ENCODE measurements around the gene DNAH6.

DNA sequence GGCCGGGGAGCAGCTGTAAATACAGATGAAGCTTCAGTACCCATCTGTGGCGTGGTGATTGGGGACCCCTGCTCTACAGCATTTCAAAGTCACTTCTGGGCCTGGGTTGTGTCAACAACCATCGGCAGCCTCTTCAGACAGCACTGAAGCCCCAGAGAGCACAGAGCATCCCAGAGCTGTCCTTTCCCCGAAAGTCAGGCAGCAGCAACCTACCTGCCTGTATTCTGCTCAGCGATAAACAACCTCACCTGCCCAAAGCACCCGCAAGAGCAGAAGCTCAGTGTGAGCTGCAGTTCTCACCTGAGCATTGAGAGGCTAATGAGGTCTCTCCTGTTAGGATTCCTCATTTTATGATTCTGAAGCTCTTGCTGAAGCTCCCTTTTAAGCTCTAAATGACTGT is 345.2 kb downstream of the DNAH6 start:
- no peak for TF ChIP-seq CTCF (IDR thresholded peaks at IDR 0.05)
- no peak for TF ChIP-seq EP300 (IDR thresholded peaks at IDR 0.05)
- no peak for TF ChIP-seq POLR2AphosphoS5 (IDR thresholded peaks at IDR 0.05)
